Fibroblast of lung (primary cell): Measurements from ENCODE around the gene CACNA2D3. TPM values are rescaled to one million over a fixed set of nuclear protein-coding genes. Genes with fewer than 3 reads are reported as not detected.

Source experiments
- DNase-seq, 2 donors: peaks; one replicate each; pipeline versions ENCODE4 v3.0.0 to v3.0.0-alpha.2; 2010; ENCODE audit warnings: low read depth in 2 of 2
- H2AFZ ChIP-seq: 2 replicates; pipeline ENCODE4 v1.5.1; 2012; ENCODE audit warnings: low read length, control low read depth, inconsistent platforms
- H3K27ac ChIP-seq: 2 replicates; pipeline ENCODE4 v1.5.1; 2011; ENCODE audit warnings: low read length, control low read depth; ENCODE audit not compliant: insufficient read depth
- H3K27me3 ChIP-seq: 2 replicates; pipeline ENCODE4 v1.5.1; 2011; ENCODE audit warnings: mild to moderate bottlenecking, low read length; ENCODE audit not compliant: control insufficient read depth, insufficient read depth
- H3K36me3 ChIP-seq: 2 replicates; pipeline ENCODE4 v1.5.1; 2011; ENCODE audit warnings: low read length; ENCODE audit not compliant: control insufficient read depth, insufficient read depth
- H3K4me1 ChIP-seq: 2 replicates; pipeline ENCODE4 v1.5.1; 2011; ENCODE audit warnings: low read length; ENCODE audit not compliant: control insufficient read depth, insufficient read depth; ENCODE audit errors: extremely low read depth
- H3K4me2 ChIP-seq: 2 replicates; pipeline ENCODE4 v1.5.1; 2011; ENCODE audit warnings: low read length, control low read depth; ENCODE audit not compliant: insufficient read depth; ENCODE audit errors: extremely low read depth
- H3K4me3 ChIP-seq, 4 experiments: fragments of 200-600 bp in 1 of 4; sonication (generic) in 1 of 4; replicated peaks in 1 of 4; 2 replicates each; pipeline ENCODE4 v1.5.1; 2011 to 2016; ENCODE audit warnings: low read length in 4 of 4, low read depth in 3 of 4, mild to moderate bottlenecking in 3 of 4, control low read depth in 2 of 4, inconsistent platforms in 1 of 4, mixed read lengths in 1 of 4; ENCODE audit not compliant: insufficient read depth in 1 of 4; ENCODE audit errors: control extremely low read depth in 1 of 4
- H3K79me2 ChIP-seq: 2 replicates; pipeline ENCODE4 v1.5.1; 2012; ENCODE audit warnings: mild to moderate bottlenecking, low read length, inconsistent platforms; ENCODE audit not compliant: control insufficient read depth, insufficient read depth
- H3K9ac ChIP-seq: 2 replicates; pipeline ENCODE4 v1.5.1; 2011; ENCODE audit warnings: mild to moderate bottlenecking, low read length, control low read depth; ENCODE audit not compliant: insufficient read depth
- H3K9me3 ChIP-seq: 2 replicates; pipeline ENCODE4 v1.5.1; 2012; ENCODE audit warnings: low read depth, low read length; ENCODE audit not compliant: control insufficient read depth, insufficient read depth
- H4K20me1 ChIP-seq: 2 replicates; pipeline ENCODE4 v1.5.1; 2011; ENCODE audit warnings: low read length; ENCODE audit not compliant: control insufficient read depth, insufficient read depth; ENCODE audit errors: extremely low read depth
- CTCF ChIP-seq, 2 donors: IDR thresholded peaks in 1 of 2; conservative IDR thresholded peaks in 1 of 2; 1 replicate in 1 of 2; 2 replicates in 1 of 2; pipeline ENCODE4 v1.5.1; 2011 to 2012; ENCODE audit warnings: low read length in 2 of 2, control low read depth in 1 of 2, inconsistent platforms in 1 of 2, low read depth in 1 of 2, mild to moderate bottlenecking in 1 of 2
- EZH2 ChIP-seq: IDR thresholded peaks from 2 replicates; pipeline ENCODE4 v1.5.1; 2012; ENCODE audit warnings: low read length, control low read depth, mild to moderate bottlenecking; ENCODE audit errors: missing control alignments
- polyA plus RNA-seq, 2 donors: library from polyadenylated mRNA; depleted of rRNA in 1 of 2; stranded (reverse) in 1 of 2; unstranded in 1 of 2; fragments of >200 nt; gene quantifications; 2 replicates each; pipeline ENCODE4 v1.2.1, GENCODE V29; 2011 to 2012; ENCODE audit warnings: missing spikeins in 1 of 2
- total RNA-seq: library from RNA; depleted of rRNA; stranded (reverse); fragments of >200 nt; gene quantifications from 2 replicates; pipeline ENCODE4 v1.2.1, GENCODE V29; 2014

Gene CACNA2D3
- total and polyA plus RNA-seq, 2 donors (not counting 1 experiment from before 2014, with no cell fraction given), result 1.8 to 11.5 TPM

DNA sequence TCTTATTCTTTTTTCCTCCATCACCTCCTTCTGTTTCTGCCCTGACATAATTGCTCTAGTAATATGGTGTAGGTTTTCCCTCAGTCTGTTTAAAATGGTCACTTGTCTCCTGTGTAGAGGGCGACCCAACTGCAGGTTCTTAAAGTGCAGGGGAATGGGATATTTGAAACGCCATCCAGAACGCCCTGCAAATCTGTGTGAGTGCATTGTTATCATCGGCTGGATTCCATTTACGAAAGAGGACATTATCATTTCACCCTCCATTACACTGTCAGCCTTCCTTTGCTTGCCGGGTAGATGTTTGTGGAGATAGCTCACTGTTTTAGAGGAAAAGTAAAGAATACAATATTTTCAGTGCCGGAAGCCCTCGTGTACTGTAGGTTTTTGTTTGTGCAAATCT, 451.5 kb downstream of the CACNA2D3 start:
- Histone ChIP-seq H3K27ac (no peak overlapping the region), H3K79me2 (no peaks in the 10 kb centered on the region), H3K9me3 (no peaks in the 10 kb centered on the region), H3K4me2 (no peak overlapping the region), H3K9ac (no peak overlapping the region), H4K20me1 (no peaks in the 10 kb centered on the region), H3K27me3 (no peaks in the 10 kb centered on the region), H3K36me3 (no peaks in the 10 kb centered on the region), H3K4me1 (no peaks in the 10 kb centered on the region), H3K4me3 (no peak overlapping the region), H2AFZ (no peak overlapping the region)
- DNase-seq, result no peak
- TF ChIP-seq EZH2 (no peak), CTCF (conservative IDR thresholded peaks at IDR 0.05 in 1 of 2, IDR thresholded peaks at IDR 0.05 in 1 of 2; ENCODE audit: low read depth in 1 of 2, low read length in 2 of 2) (no peak)

- Histone ChIP-seq H3K36me3 (no peaks in the 10 kb centered on the region), H3K4me3 (no peak overlapping the region), H3K27me3 (no peaks in the 10 kb centered on the region), H3K9ac (no peak overlapping the region), H3K4me2 (no peak overlapping the region), H2AFZ (no peak overlapping the region), H3K9me3 (no peaks in the 10 kb centered on the region), H3K27ac (no peak overlapping the region), H3K79me2 (no peaks in the 10 kb centered on the region), H4K20me1 (no peaks in the 10 kb centered on the region), H3K4me1 (no peaks in the 10 kb centered on the region)
- TF ChIP-seq EZH2 (no peak), CTCF (conservative IDR thresholded peaks at IDR 0.05 in 1 of 2, IDR thresholded peaks at IDR 0.05 in 1 of 2; ENCODE audit: low read depth in 1 of 2, low read length in 2 of 2) (no peak)
- DNase-seq, result no peak
Observed at GRCh38 chr3:54574906-54575617, 452.7 kb downstream of the CACNA2D3 start.

DNA sequence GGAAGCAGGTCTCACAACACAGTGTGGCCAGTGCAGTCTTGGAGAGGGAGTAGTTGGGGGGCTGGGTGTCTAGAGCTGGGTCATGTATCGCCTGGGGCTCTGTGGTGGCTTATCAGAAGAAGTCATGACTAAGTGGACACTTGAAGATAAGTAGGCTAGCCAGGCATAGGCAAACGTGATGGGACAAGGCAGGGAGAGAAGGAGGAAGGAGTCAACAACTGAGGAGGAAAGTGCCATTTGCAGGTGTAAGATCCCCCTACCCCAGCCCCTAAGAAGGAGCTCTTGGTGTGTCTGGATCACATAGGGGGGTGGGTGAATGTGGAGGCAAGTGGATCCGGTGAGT, 453.2 kb downstream of the CACNA2D3 start:
- no peak for TF ChIP-seq EZH2
- no peak for TF ChIP-seq CTCF (conservative IDR thresholded peaks at IDR 0.05 in 1 of 2, IDR thresholded peaks at IDR 0.05 in 1 of 2; ENCODE audit: low read depth in 1 of 2, low read length in 2 of 2)
- Histone ChIP-seq H3K4me3 (no peak overlapping the region), H3K79me2 (no peaks in the 10 kb centered on the region), H3K4me2 (no peak overlapping the region), H3K27me3 (no peaks in the 10 kb centered on the region), H3K9ac (no peak overlapping the region), H3K9me3 (no peaks in the 10 kb centered on the region), H3K4me1 (no peaks in the 10 kb centered on the region), H3K27ac (no peak overlapping the region), H3K36me3 (no peaks in the 10 kb centered on the region), H2AFZ (no peak overlapping the region), H4K20me1 (no peaks in the 10 kb centered on the region)
- no peak for DNase-seq
